OCI-LY3 (cell line): ENCODE data around the gene SLC22A14.

Experiments
- H2AFZ ChIP-seq: fragments of 200-600, 300-600 bp; shearing (Covaris generic); 2 replicates; pipeline ENCODE4 v1.6.0; 2014; ENCODE audit warnings: antibody characterized with exemption, low read depth, low read length
- H3K27ac ChIP-seq: fragments of 200-600, 300-600 bp; sonication (generic); 2 replicates; pipeline ENCODE4 v1.5.1; 2014; ENCODE audit warnings: mild to moderate bottlenecking, low read length, moderate library complexity, mixed read lengths
- H3K27me3 ChIP-seq: fragments of 200-600, 300-600 bp; sonication (generic); 2 replicates; pipeline ENCODE4 v1.6.1; 2014; ENCODE audit warnings: low read depth, low read length, mixed read lengths
- H3K36me3 ChIP-seq: fragments of 200-600, 300-600 bp; sonication (generic); replicated peaks from 2 replicates; pipeline ENCODE3; 2014; ENCODE audit warnings: low read depth, low read length, mixed read lengths
- H3K4me1 ChIP-seq: fragments of 300-600, 200-600 bp; sonication (generic); 2 replicates; pipeline ENCODE4 v1.6.1; 2014; ENCODE audit warnings: low read length, mixed read lengths
- H3K4me2 ChIP-seq: fragments of 200-600, 300-600 bp; sonication (generic); 2 replicates; pipeline ENCODE4 v1.6.1; 2014; ENCODE audit warnings: low read length, mixed read lengths
- H3K4me3 ChIP-seq: fragments of 300-600, 200-600 bp; sonication (generic); 2 replicates; pipeline ENCODE4 v1.5.1; 2014; ENCODE audit warnings: antibody characterized with exemption, mild to moderate bottlenecking, low read length, moderate library complexity
- H3K79me2 ChIP-seq: fragments of 300-600, 200-600 bp; shearing (Covaris generic); 2 replicates; pipeline ENCODE4 v1.6.1; 2014; ENCODE audit warnings: mild to moderate bottlenecking, low read length, mixed read lengths
- H3K9ac ChIP-seq: fragments of 300-600, 200-600 bp; shearing (Covaris generic); 2 replicates; pipeline ENCODE4 v1.6.0; 2014; ENCODE audit warnings: mild to moderate bottlenecking, low read length, moderate library complexity
- H3K9me3 ChIP-seq: fragments of 200-600, 300-600 bp; shearing (Covaris generic); 2 replicates; pipeline ENCODE4 v1.6.1; 2014; ENCODE audit warnings: low read length, mixed read lengths; ENCODE audit not compliant: insufficient read depth
- H4K20me1 ChIP-seq: fragments of 200-600, 300-600 bp; sonication (generic); 2 replicates; pipeline ENCODE4 v1.6.1; 2016; ENCODE audit warnings: low read length, mixed read lengths; ENCODE audit not compliant: insufficient read depth
- EZH2phosphoT487 ChIP-seq: fragments of 200-600 bp; shearing (Covaris generic); IDR thresholded peaks from 2 replicates; pipeline ENCODE4 v1.6.1; 2018; ENCODE audit warnings: antibody characterized with exemption, mixed run types, low read depth
- TF ChIP-seq, protein P1 (sequence below): fragments of 200-600, 300-600 bp; sonication (generic); IDR thresholded peaks from 2 replicates; pipeline ENCODE4 v1.5.1; 2014; ENCODE audit warnings: antibody characterized with exemption, low read length, low read depth

Gene SLC22A14

DNA sequence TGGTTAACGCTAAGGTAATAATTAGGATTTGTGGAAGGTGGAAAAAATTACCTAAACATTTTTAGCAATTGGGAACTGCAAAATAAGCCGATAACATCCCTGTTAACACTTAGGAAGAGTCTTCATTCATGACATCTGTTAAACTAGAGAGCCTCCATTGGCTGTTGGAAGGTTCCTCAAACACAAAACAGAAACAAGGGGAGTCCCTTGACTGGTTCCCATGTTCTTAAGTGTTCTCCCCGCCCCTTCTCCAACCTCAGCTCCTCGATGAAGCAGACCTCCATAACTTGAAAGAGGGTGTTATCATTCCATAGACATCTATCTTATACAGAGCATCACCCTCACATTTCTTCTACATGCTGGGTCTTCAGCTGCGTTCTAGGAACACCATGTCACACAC, 14.0 kb upstream of the SLC22A14 start:
- H3K9ac ChIP-seq: no peak overlapping the region

DNA sequence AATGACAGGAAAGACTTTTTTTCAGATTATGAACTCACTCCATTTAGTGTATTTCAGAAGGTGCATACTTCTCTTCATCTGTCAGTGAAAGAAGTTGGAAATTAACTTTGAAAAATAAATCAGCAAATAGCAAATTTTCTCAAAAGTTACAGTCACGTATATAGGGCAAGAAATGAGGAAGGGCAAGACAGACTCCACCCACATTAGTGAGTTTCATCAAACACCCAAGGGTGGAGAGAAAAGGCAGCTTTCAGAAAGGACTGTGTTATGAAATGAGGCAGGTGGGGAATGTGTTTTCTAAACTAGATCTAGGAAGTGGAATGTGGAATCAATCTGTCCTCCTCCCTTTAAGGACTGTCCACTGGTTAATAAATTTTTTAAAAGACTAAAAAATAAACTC, 13.6 kb upstream of the SLC22A14 start:
- no peak overlapping the region for H3K4me3 ChIP-seq
- peaks cover 17% of the 10 kb centered on the region for H3K4me1 ChIP-seq
- H3K4me2 ChIP-seq: peak overlapping the region; percentile 5
- no peaks in the 10 kb centered on the region for H3K36me3 ChIP-seq
- H3K9ac ChIP-seq: no peak overlapping the region
- no peaks in the 10 kb centered on the region for H4K20me1 ChIP-seq
- TF ChIP-seq EZH2phosphoT487: no peak
- TF ChIP-seq, protein P1, sequence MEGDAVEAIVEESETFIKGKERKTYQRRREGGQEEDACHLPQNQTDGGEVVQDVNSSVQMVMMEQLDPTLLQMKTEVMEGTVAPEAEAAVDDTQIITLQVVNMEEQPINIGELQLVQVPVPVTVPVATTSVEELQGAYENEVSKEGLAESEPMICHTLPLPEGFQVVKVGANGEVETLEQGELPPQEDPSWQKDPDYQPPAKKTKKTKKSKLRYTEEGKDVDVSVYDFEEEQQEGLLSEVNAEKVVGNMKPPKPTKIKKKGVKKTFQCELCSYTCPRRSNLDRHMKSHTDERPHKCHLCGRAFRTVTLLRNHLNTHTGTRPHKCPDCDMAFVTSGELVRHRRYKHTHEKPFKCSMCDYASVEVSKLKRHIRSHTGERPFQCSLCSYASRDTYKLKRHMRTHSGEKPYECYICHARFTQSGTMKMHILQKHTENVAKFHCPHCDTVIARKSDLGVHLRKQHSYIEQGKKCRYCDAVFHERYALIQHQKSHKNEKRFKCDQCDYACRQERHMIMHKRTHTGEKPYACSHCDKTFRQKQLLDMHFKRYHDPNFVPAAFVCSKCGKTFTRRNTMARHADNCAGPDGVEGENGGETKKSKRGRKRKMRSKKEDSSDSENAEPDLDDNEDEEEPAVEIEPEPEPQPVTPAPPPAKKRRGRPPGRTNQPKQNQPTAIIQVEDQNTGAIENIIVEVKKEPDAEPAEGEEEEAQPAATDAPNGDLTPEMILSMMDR: no peak
- H3K9me3 ChIP-seq: no peaks in the 10 kb centered on the region
- H3K27ac ChIP-seq: no peak overlapping the region
- no peaks in the 10 kb centered on the region for H3K27me3 ChIP-seq
- no peak overlapping the region for H2AFZ ChIP-seq
- no peaks in the 10 kb centered on the region for H3K79me2 ChIP-seq

More for the DNA sequence above, 14.0 kb upstream of the SLC22A14 start:
- H3K79me2 ChIP-seq: no peaks in the 10 kb centered on the region
- peaks cover 17% of the 10 kb centered on the region for H3K4me1 ChIP-seq
- no peaks in the 10 kb centered on the region for H3K27me3 ChIP-seq
- H3K36me3 ChIP-seq: no peaks in the 10 kb centered on the region
- no peaks in the 10 kb centered on the region for H4K20me1 ChIP-seq
- peak overlapping the region; percentile 5; the same call in 1 of the 2 replicates for H3K4me2 ChIP-seq
- no peak overlapping the region for H3K4me3 ChIP-seq
- H3K9me3 ChIP-seq: no peaks in the 10 kb centered on the region
- no peak overlapping the region for H3K27ac ChIP-seq
- TF ChIP-seq EZH2phosphoT487: no peak
- TF ChIP-seq, protein P1: no peak
- no peak overlapping the region for H2AFZ ChIP-seq

DNA sequence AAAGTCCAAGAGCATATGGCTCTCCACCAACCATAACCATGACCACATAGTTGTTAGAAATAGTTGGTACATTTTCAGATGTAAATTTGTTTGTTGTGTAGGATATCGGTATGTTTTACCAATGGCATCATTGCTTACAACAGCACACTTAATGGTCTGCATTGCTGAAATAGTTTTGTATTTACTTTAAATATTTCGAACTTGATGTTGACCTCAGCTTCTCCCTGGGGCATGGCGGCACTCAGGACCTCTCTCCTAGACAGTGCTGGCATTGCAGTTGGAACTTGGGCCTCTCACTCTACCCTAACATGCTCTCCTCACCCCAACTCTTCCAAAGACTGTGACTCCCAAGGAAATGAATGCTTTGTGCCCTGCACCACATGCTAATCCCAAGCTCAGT, 11.5 kb upstream of the SLC22A14 start:
- H3K36me3 ChIP-seq: no peaks in the 10 kb centered on the region
- H2AFZ ChIP-seq: no peak overlapping the region
- no peak overlapping the region for H3K4me3 ChIP-seq
- peaks cover 17% of the 10 kb centered on the region for H3K4me1 ChIP-seq
- TF ChIP-seq EZH2phosphoT487: no peak
- TF ChIP-seq, protein P1: no peak
- H4K20me1 ChIP-seq: no peaks in the 10 kb centered on the region
- H3K9me3 ChIP-seq: no peaks in the 10 kb centered on the region
- H3K27me3 ChIP-seq: no peaks in the 10 kb centered on the region
- H3K27ac ChIP-seq: no peak overlapping the region
- H3K4me2 ChIP-seq: no peak overlapping the region
- H3K79me2 ChIP-seq: no peaks in the 10 kb centered on the region
- H3K9ac ChIP-seq: no peak overlapping the region

DNA sequence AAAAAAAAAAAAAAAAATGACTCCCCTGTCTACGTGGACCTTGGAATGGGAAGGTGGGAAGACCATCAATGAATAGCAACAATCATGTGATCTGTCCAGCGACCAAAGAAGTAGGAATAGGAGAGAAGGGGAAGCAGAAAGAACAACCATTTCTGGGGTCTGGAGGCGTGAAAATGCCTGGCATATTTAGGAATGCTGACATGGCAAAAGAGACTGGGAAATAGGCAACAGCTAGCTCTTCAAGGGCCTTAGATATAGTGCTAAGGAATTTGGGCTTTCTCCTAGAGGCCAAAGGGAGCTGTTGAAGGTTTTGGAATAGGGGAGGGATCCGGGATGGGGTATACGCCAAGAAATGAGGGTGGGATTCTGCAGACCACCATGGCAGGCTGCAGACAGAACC, 10.5 kb upstream of the SLC22A14 start:
- no peak overlapping the region for H3K4me3 ChIP-seq
- H4K20me1 ChIP-seq: no peaks in the 10 kb centered on the region

More for the DNA sequence above, 10.5 kb upstream of the SLC22A14 start:
- no peak overlapping the region for H3K27ac ChIP-seq
- no peaks in the 10 kb centered on the region for H3K36me3 ChIP-seq
- H3K27me3 ChIP-seq: no peaks in the 10 kb centered on the region
- no peak overlapping the region for H3K9ac ChIP-seq
- H2AFZ ChIP-seq: no peak overlapping the region
- no peaks in the 10 kb centered on the region for H3K9me3 ChIP-seq
- TF ChIP-seq, protein P1: no peak
- no peak for TF ChIP-seq EZH2phosphoT487
- H3K4me1 ChIP-seq: peaks cover 17% of the 10 kb centered on the region
- no peaks in the 10 kb centered on the region for H3K79me2 ChIP-seq
- H3K4me2 ChIP-seq: no peak overlapping the region
